AG04450 (cell line): ENCODE data around the gene TRIP10. TPM values are rescaled to one million over a fixed set of nuclear protein-coding genes. Genes with fewer than 3 reads are reported as not detected.

ENCODE experiments used
- CTCF ChIA-PET: fragments of 300-600, 350-600 bp; formaldehyde crosslinking; extraction: SDS; loops from one replicate; lab custom pipeline; 2022; ENCODE audit warnings: antibody characterized with exemption, inconsistent platforms; lab: Charles Lee
- POLR2A ChIA-PET: fragments of 350-600 bp; formaldehyde crosslinking; extraction: SDS; loops from one replicate; lab custom pipeline; 2021; ENCODE audit warnings: antibody characterized with exemption, inconsistent platforms; lab: Yijun Ruan, JAX
- DNase-seq: peaks from one replicate; pipeline ENCODE4 v3.0.0-alpha.2; 2011; ENCODE audit warnings: low read depth, low spot score
- H3K27ac ChIP-seq: one replicate; pipeline ENCODE4 v1.5.1; 2012; ENCODE audit warnings: low read depth, low read length, control low read depth
- H3K27me3 ChIP-seq: one replicate; pipeline ENCODE4 v1.6.0; 2012; ENCODE audit warnings: low read length; ENCODE audit not compliant: control insufficient read depth, insufficient read depth
- H3K4me3 ChIP-seq: 2 replicates; pipeline ENCODE4 v1.5.1; 2011; ENCODE audit warnings: mild to moderate bottlenecking, low read depth, low read length, control low read depth
- H3K9me3 ChIP-seq: 2 replicates; pipeline ENCODE4 v1.5.1; 2012; ENCODE audit warnings: low read length; ENCODE audit not compliant: control insufficient read depth, insufficient read depth
- CTCF ChIP-seq: IDR thresholded peaks from 2 replicates; pipeline ENCODE4 v1.5.1; 2011; ENCODE audit warnings: low read depth, low read length, control low read depth, inconsistent platforms
- polyA plus RNA-seq: library from polyadenylated mRNA; depleted of rRNA; stranded (reverse); fragments of >200 nt; gene quantifications from 2 replicates; pipeline ENCODE4 v1.2.3, GENCODE V29; 2011

The TRIP10 gene
- polyA plus RNA-seq, 1 experiment, result 29.3 TPM

GRCh38 chr19:6723738-6724137, 15.7 kb upstream of the TRIP10 start:
- Histone ChIP-seq H3K9me3 (peaks cover 5% of the 10 kb centered on the region; the same call in 1 of the 2 replicates), H3K27ac (peak overlapping the region; percentile 2), H3K27me3 (peaks cover 4% of the 10 kb centered on the region), H3K4me3 (no peak overlapping the region)
- no peak for DNase-seq
- POLR2A ChIA-PET, result interaction anchor here (0.7 kb wide), 1 partner anchor 746 kb away, joined by 9 read pairs; the partner anchor contains the start of gene RANBP3
- CTCF ChIA-PET, result interaction anchor here (1.5 kb wide), 1 partner anchor 9 kb away, joined by 3 read pairs; no protein-coding TSS in a partner anchor
- no peak for TF ChIP-seq CTCF

- no peak for TF ChIP-seq CTCF
- no peak overlapping the region for H3K27ac ChIP-seq
- H3K9me3 ChIP-seq, result no peaks in the 10 kb centered on the region
- DNase-seq, result no peak
- POLR2A ChIA-PET, result no interaction called here
- CTCF ChIA-PET, result no interaction called here
- no peak overlapping the region for H3K4me3 ChIP-seq
- H3K27me3 ChIP-seq, result peaks cover 4% of the 10 kb centered on the region
These were observed 14.6 kb upstream of the TRIP10 start for GRCh38 chr19:6724631-6725492.

- ChIA-PET CTCF (no interaction called here), POLR2A (no interaction called here)
These were observed 13.8 kb upstream of the TRIP10 start for GRCh38 chr19:6725513-6726231.

GRCh38 chr19:6728346-6728745, 11.1 kb upstream of the TRIP10 start:
- Histone ChIP-seq H3K27me3 (no peaks in the 10 kb centered on the region), H3K9me3 (no peaks in the 10 kb centered on the region; the same call in 1 of the 2 replicates), H3K4me3 (no peak overlapping the region), H3K27ac (no peak overlapping the region)
- TF ChIP-seq CTCF, result no peak
- no peak for DNase-seq
- CTCF ChIA-PET, result interaction anchor here (0.6 to 1.0 kb wide), 2 partner anchors 9 to 35 kb away, joined by 3 to 4 read pairs; partner anchors contain the start of gene GPR108
- POLR2A ChIA-PET, result interaction anchor here (1.0 kb wide), 1 partner anchor 8 kb away, joined by 14 read pairs; no protein-coding TSS in a partner anchor

More at GRCh38 chr19:6725513-6726231, 13.8 kb upstream of the TRIP10 start:
- Histone ChIP-seq H3K27ac (no peak overlapping the region), H3K27me3 (peaks cover 4% of the 10 kb centered on the region), H3K4me3 (no peak overlapping the region), H3K9me3 (no peaks in the 10 kb centered on the region)
- no peak for TF ChIP-seq CTCF
- DNase-seq, result no peak
